Ovary (tissue), 3 donors: ENCODE data around the gene JAML.

Experiments used
- CTCF ChIP-seq, 3 donors: fragments of 450-650 bp in 2 of 3; fragments of 200-600 bp in 1 of 3; IDR thresholded peaks; one replicate each; pipeline versions ENCODE4 v1.5.1 to v1.8.0; 2016 to 2022; ENCODE audit warnings: antibody characterized with exemption in 3 of 3, mild to moderate bottlenecking in 1 of 3
- EP300 ChIP-seq: sonication (generic); formaldehyde crosslinking; IDR thresholded peaks from one replicate; pipeline ENCODE4 v1.6.1; 2017; ENCODE audit warnings: antibody characterized with exemption
- POLR2A ChIP-seq: fragments of 450-650 bp; IDR thresholded peaks from one replicate; pipeline ENCODE4 v1.6.1; 2017; ENCODE audit warnings: antibody characterized with exemption, mild to moderate bottlenecking, moderate library complexity
- donor health status: DM: no; HTN: no; CAD: no.

GRCh38 chr11:118154641-118155040, 70.2 kb downstream of the JAML start:
- TF ChIP-seq EP300 (no peak), POLR2A (no peak), CTCF (IDR thresholded peaks at IDR 0.05) (no peak)
